GM12878 (cell line): ENCODE measurements around the gene DDX53. TPM values are rescaled to one million over a fixed set of nuclear protein-coding genes. Genes with fewer than 3 reads are reported as not detected.

Source experiments
- ATAC-seq: fragments of 200-7000 bp; cut with Tn5 transposase; 3 replicates; pipeline ENCODE4 v1.9.1; 2020; ENCODE audit warnings: mild to moderate bottlenecking, moderate library complexity
- Bru-seq: library from RNA; stranded (reverse); fragments of 400-500 nt; gene quantifications from one replicate; lab custom pipeline; 2021; lab: Mats Ljungman, UMichigan
- BruChase-seq, 2 experiments: library from RNA; stranded (reverse); fragments of 400-500 nt; gene quantifications; one replicate each; lab custom pipeline; 2021; lab: Mats Ljungman, UMichigan
- BruUV-seq: library from RNA; stranded (reverse); fragments of 400-500 nt; replicated peaks from 2 replicates; lab custom pipeline; 2021; lab: Mats Ljungman, UMichigan
- CTCF ChIA-PET: fragments of 300-600 bp; sonication (Branson Sonifier 250); formaldehyde crosslinking; extraction: SDS; loops from one replicate; lab custom pipeline; 2021; ENCODE audit warnings: inconsistent platforms; lab: Yijun Ruan, JAX
- POLR2A ChIA-PET: fragments of 350-600 bp; formaldehyde crosslinking; extraction: SDS; loops from one replicate; lab custom pipeline; 2021; ENCODE audit warnings: inconsistent platforms; lab: Charles Lee
- RAD21 ChIA-PET: fragments of 300-600 bp; sonication (Branson Sonifier 250); formaldehyde crosslinking; loops from one replicate; lab custom pipeline; 2023; ENCODE audit warnings: antibody characterized with exemption; ENCODE audit not compliant: unreplicated experiment; lab: Charles Lee
- SMC1A ChIA-PET: fragments of 300-600 bp; sonication (Branson Sonifier 250); formaldehyde crosslinking; loops from one replicate; lab custom pipeline; 2023; ENCODE audit not compliant: unreplicated experiment, uncharacterized antibody; lab: Charles Lee
- DNase-seq: peaks from one replicate; pipeline ENCODE4 v3.0.0-alpha.2; 2011; ENCODE audit warnings: low read depth, low spot score
- FAIRE-seq: peaks from 3 replicates; lab custom pipeline; 2011; peaks lifted over from hg19 to GRCh38; lab: Jason Lieb, UNC
- H2AFZ ChIP-seq: 2 replicates; pipeline ENCODE4 v1.6.0; 2011; ENCODE audit warnings: low read depth, low read length, control low read depth; ENCODE audit not compliant: control insufficient read depth
- H3K27ac ChIP-seq: 2 replicates; pipeline ENCODE4 v1.5.1; 2011; ENCODE audit warnings: control low read depth; ENCODE audit not compliant: control insufficient read depth, insufficient read depth
- H3K27me3 ChIP-seq, 2 experiments: replicated peaks in 1 of 2; 2 replicates each; pipeline versions ENCODE4 v1.6.0 to v1.6.1; 2011; ENCODE audit warnings: low read length in 1 of 2; ENCODE audit not compliant: control insufficient read depth in 2 of 2, insufficient read depth in 2 of 2
- H3K36me3 ChIP-seq, 2 experiments: 2 replicates each; pipeline ENCODE4 v1.5.1; 2011; ENCODE audit warnings: low read length in 1 of 2; ENCODE audit not compliant: control insufficient read depth in 2 of 2, insufficient read depth in 2 of 2
- H3K4me1 ChIP-seq: 2 replicates; pipeline ENCODE4 v1.6.1; 2011; ENCODE audit warnings: mild to moderate bottlenecking, low read length, moderate library complexity, mixed read lengths; ENCODE audit not compliant: control insufficient read depth, insufficient read depth
- H3K4me2 ChIP-seq: 2 replicates; pipeline ENCODE4 v1.6.0; 2011; ENCODE audit warnings: control low read depth; ENCODE audit not compliant: control insufficient read depth, insufficient read depth
- H3K4me3 ChIP-seq: fragments of 200-600 bp; sonication (generic); 2 replicates; pipeline ENCODE4 v1.5.1; 2016
- H3K79me2 ChIP-seq: 2 replicates; pipeline ENCODE4 v1.6.0; 2011; ENCODE audit warnings: low read length; ENCODE audit not compliant: control insufficient read depth, insufficient read depth
- H3K9ac ChIP-seq: 2 replicates; pipeline ENCODE4 v1.8.0; 2011; ENCODE audit warnings: low read length, control low read depth, mixed read lengths; ENCODE audit not compliant: control insufficient read depth, insufficient read depth
- H3K9me3 ChIP-seq: replicated peaks from 3 replicates; pipeline ENCODE4 v1.5.1; 2011; ENCODE audit warnings: mild to moderate bottlenecking, low read length; ENCODE audit not compliant: control insufficient read depth, insufficient read depth
- H4K20me1 ChIP-seq: 2 replicates; pipeline ENCODE4 v1.6.0; 2011; ENCODE audit not compliant: control insufficient read depth, insufficient read depth
- LARP7 ChIP-seq: fragments of 450-650 bp; IDR thresholded peaks from 2 replicates; pipeline ENCODE4 v1.6.1; 2017; ENCODE audit warnings: mild to moderate bottlenecking
- ZNF274 ChIP-seq: IDR thresholded peaks from one replicate; pipeline ENCODE4 v1.8.0; 2011; ENCODE audit not compliant: insufficient read length, insufficient read depth
- WGBS: methylation state at CpG from one replicate; pipeline ENCODE4 v1.1.6; 2016; ENCODE audit warnings: low lambda C conversion rate; ENCODE audit not compliant: insufficient replicate concordance, insufficient coverage; ENCODE audit errors: missing lambda C conversion rate; 5-methylcytosine and 5-hydroxymethylcytosine counted together
- in situ Hi-C: fragments of 300-500 bp; cut with MboI; formaldehyde crosslinking; loops from 9 replicates; pipeline ENCODE4 v1.14.3; 2018; ENCODE audit warnings: mixed read lengths
- intact Hi-C: fragments of 100-400 bp; cut with micrococcal nuclease; formaldehyde crosslinking; loops from one replicate; pipeline ENCODE4 v1.14.2; 2022; ENCODE audit not compliant: unreplicated experiment
- long read RNA-seq, 2 experiments: library from polyadenylated mRNA; unstranded; transcript quantifications; one replicate each; pipeline ENCODE4 v2.0.0, GENCODE V29; 2019 to 2020
- polyA minus RNA-seq, 3 experiments: library from RNA; depleted of rRNA, polyadenylated mRNA; stranded (reverse); fragments of >200 nt; gene quantifications; 2 replicates each; pipeline ENCODE4 v1.2.3, GENCODE V29; 2011
- polyA plus RNA-seq, 11 experiments: library from polyadenylated mRNA; depleted of rRNA in 4 of 11; unstranded in 6 of 11; stranded (reverse) in 5 of 11; fragments of >200 nt; fragmentation: Nextera tagmentation in 4 of 11; fragmentation: Illumina TruSeq in 1 of 11; extraction: Ambion mirVana in 4 of 11; extraction: Trizol in 1 of 11; gene quantifications; 1 replicate in 1 of 11; 2 replicates in 10 of 11; pipeline versions ENCODE4 v1.2.1 to v1.2.3, GENCODE V29; 2011 to 2016; ENCODE audit warnings: inconsistent platforms in 2 of 11, missing spikeins in 2 of 11, low read depth in 1 of 11
- total RNA-seq, 4 experiments: library from RNA; depleted of rRNA in 3 of 4; stranded (reverse); fragments of >200 nt in 3 of 4; fragmentation: Illumina TruSeq in 1 of 4; extraction: Trizol in 1 of 4; gene quantifications; 2 replicates each; pipeline versions ENCODE4 v1.2.1 to v1.2.3, GENCODE V29; 2013 to 2021
- TF ChIP-seq, protein P1 (sequence below), 3 experiments: IDR thresholded peaks in 2 of 3; conservative IDR thresholded peaks in 1 of 3; 2 replicates each; pipeline ENCODE4 v1.5.1; 2011; ENCODE audit warnings: low read depth in 3 of 3, low read length in 3 of 3, mild to moderate bottlenecking in 3 of 3, control low read depth in 2 of 3, moderate library complexity in 2 of 3, inconsistent platforms in 1 of 3, mixed read lengths in 1 of 3; ENCODE audit not compliant: control insufficient read depth in 2 of 3, insufficient read depth in 1 of 3; ENCODE audit errors: extremely low read depth in 1 of 3

Gene DDX53
- not detected in 2 replicates for total RNA-seq (2013; cell fraction: nucleolus; rRNA removed)
- total RNA-seq (2014; rRNA removed), result not detected in 2 replicates
- not detected in 2 replicates for total RNA-seq (2014; rRNA removed; fragmentation: Illumina TruSeq; extraction: Trizol)
- total RNA-seq (2021), result not detected in 2 replicates
- not detected for polyA plus RNA-seq (2011; ENCODE audit: low read depth)
- polyA plus RNA-seq (2011; rRNA removed), result 0.12 and 0.20 TPM in 2 replicates
- 0.01 and 0.03 TPM in 2 replicates for polyA plus RNA-seq (2011; cell fraction: cytosol; rRNA removed)
- polyA plus RNA-seq (2011; cell fraction: nucleus; rRNA removed), result 0.07 and 0.09 TPM in 2 replicates
- not detected in 2 replicates for polyA plus RNA-seq (2012)
- polyA plus RNA-seq (2014; fragmentation: Illumina TruSeq; extraction: Trizol), result not detected in 2 replicates
- not detected for polyA plus RNA-seq (2014; fragmentation: Nextera tagmentation; extraction: Ambion mirVana)
- not detected in 2 replicates for polyA plus RNA-seq (2014; rRNA removed)
- not detected for polyA plus RNA-seq (2016; fragmentation: Nextera tagmentation; extraction: Ambion mirVana)
- not detected in 2 replicates for polyA minus RNA-seq (2011; rRNA and poly(A)+ RNA removed)
- not detected in 2 replicates for polyA minus RNA-seq (2011; cell fraction: cytosol; rRNA and poly(A)+ RNA removed)
- polyA minus RNA-seq (2011; cell fraction: nucleus; rRNA and poly(A)+ RNA removed), result 0.12 TPM in 1 of 2 replicates, not detected in the other
- not detected for Bru-seq, nascent RNA
- not detected for BruChase-seq, experiment 1, labeled RNA remaining after a 6-hour chase
- BruChase-seq, experiment 2, labeled RNA remaining after a 2-hour chase, result not detected
- long read RNA-seq, experiment 1, result 0 reads
- long read RNA-seq, experiment 2, result 0 reads

DNA sequence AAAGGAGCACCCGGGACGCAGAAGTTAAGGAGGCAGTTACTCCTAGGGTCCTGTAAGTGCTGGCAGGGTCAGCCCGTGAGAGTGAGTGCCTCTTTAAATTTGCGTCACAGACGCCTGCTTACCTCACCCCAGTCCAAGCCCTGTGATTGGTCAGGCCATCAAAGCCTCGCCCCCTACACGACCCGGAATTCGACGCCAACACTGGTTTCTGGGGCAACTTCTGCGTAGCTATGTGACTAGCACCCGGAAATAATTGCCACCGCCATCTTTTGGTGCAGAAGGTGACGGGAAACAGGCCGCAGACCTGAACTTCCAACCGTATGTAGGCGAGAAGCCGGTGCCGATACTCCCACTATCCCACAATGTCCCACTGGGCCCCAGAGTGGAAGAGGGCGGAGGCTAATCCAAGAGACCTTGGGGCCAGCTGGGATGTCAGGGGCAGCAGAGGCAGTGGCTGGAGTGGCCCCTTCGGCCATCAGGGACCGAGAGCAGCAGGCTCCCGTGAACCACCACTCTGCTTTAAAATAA, at the start of gene DDX53:
DDX53 (plus strand) TSS at position 265 of the 528 bp plus-strand sequence; CDS start at position 363, 98 bp downstream.
- 63% methylated on average over 23 of the region's 23 CpGs for WGBS
- H3K4me1 ChIP-seq, result no peaks in the 10 kb centered on the region
- H3K27me3 ChIP-seq, result no peaks in the 10 kb centered on the region; a peak in 1 of 4 replicates
- no peak for DNase-seq
- no peaks in the 10 kb centered on the region for H4K20me1 ChIP-seq
- TF ChIP-seq, protein P1, sequence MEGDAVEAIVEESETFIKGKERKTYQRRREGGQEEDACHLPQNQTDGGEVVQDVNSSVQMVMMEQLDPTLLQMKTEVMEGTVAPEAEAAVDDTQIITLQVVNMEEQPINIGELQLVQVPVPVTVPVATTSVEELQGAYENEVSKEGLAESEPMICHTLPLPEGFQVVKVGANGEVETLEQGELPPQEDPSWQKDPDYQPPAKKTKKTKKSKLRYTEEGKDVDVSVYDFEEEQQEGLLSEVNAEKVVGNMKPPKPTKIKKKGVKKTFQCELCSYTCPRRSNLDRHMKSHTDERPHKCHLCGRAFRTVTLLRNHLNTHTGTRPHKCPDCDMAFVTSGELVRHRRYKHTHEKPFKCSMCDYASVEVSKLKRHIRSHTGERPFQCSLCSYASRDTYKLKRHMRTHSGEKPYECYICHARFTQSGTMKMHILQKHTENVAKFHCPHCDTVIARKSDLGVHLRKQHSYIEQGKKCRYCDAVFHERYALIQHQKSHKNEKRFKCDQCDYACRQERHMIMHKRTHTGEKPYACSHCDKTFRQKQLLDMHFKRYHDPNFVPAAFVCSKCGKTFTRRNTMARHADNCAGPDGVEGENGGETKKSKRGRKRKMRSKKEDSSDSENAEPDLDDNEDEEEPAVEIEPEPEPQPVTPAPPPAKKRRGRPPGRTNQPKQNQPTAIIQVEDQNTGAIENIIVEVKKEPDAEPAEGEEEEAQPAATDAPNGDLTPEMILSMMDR (IDR thresholded peaks at IDR 0.05 in 2 of 3, conservative IDR thresholded peaks at IDR 0.05 in 1 of 3; ENCODE audit: control insufficient read depth in 2 of 3, extremely low read depth in 1 of 3, insufficient read depth in 1 of 3, low read depth in 3 of 3, low read length in 3 of 3), result no peak
- no peak for TF ChIP-seq LARP7
- no peak for TF ChIP-seq ZNF274
- TF ChIP-seq, all 136 proteins: peak for 0
- H3K9me3 ChIP-seq, result no peaks in the 10 kb centered on the region
- no peak within 1 kb of the TSS for H3K4me3 ChIP-seq
- no TSS peak for BruUV-seq
- ChIA-PET POLR2A (interaction anchor here (0.7 kb wide), 1 partner anchor 18 kb away, joined by 3 read pairs; no protein-coding TSS in a partner anchor), CTCF (no interaction called here), RAD21 (no interaction called here), SMC1A (no interaction called here)
- no peaks in the 10 kb centered on the region for H3K79me2 ChIP-seq
- no peak for ATAC-seq
- H2AFZ ChIP-seq, result no peak within 1 kb of the TSS
- no peaks in the 10 kb centered on the region for H3K36me3 ChIP-seq
- intact Hi-C loops (no loop called here), in situ Hi-C loops (no loop called here)
- H3K27ac ChIP-seq, result no peak within 1 kb of the TSS
- no peak within 1 kb of the TSS for H3K9ac ChIP-seq
- no peak for FAIRE-seq
- no peak within 1 kb of the TSS for H3K4me2 ChIP-seq
